Ovary (tissue), 9 donors: Measurements from ENCODE around the gene CCT4. TPM values are rescaled to one million over a fixed set of nuclear protein-coding genes. Genes with fewer than 3 reads are reported as not detected.

Experiments
- DNase-seq, 5 donors: peaks; one replicate each; pipeline ENCODE4 v3.0.0-alpha.2; 2019 to 2020
- H3K27ac ChIP-seq, 2 donors: fragments of 200-600 bp; one replicate each; pipeline versions ENCODE4 v1.5.1 to v1.8.0; 2019 to 2022
- H3K27me3 ChIP-seq: fragments of 200-600 bp; one replicate; pipeline ENCODE4 v1.8.0; 2022
- H3K36me3 ChIP-seq: fragments of 200-600 bp; sonication (generic); one replicate; pipeline ENCODE4 v1.5.1; 2019
- H3K4me1 ChIP-seq: one replicate; pipeline ENCODE4 v1.8.1; 2013; ENCODE audit warnings: mild to moderate bottlenecking, moderate library complexity; ENCODE audit not compliant: insufficient read depth
- H3K4me3 ChIP-seq: fragments of 200-600 bp; sonication (generic); one replicate; pipeline ENCODE4 v1.5.1; 2017
- H3K9me3 ChIP-seq, 2 donors: fragments of 200-600 bp in 1 of 2; sonication (generic) in 1 of 2; one replicate each; pipeline versions ENCODE4 v1.5.1 to v1.8.1; 2013 to 2019; ENCODE audit warnings: mild to moderate bottlenecking in 1 of 2, moderate library complexity in 1 of 2
- EP300 ChIP-seq: sonication (generic); formaldehyde crosslinking; IDR thresholded peaks from one replicate; pipeline ENCODE4 v1.6.1; 2017; ENCODE audit warnings: antibody characterized with exemption
- POLR2A ChIP-seq: fragments of 450-650 bp; IDR thresholded peaks from one replicate; pipeline ENCODE4 v1.6.1; 2017; ENCODE audit warnings: antibody characterized with exemption, mild to moderate bottlenecking, moderate library complexity
- WGBS, 3 donors: extraction: QIAGEN DNeasy Blood & Tissue Kit in 1 of 3; methylation state at CpG; one replicate each; pipeline versions ENCODE4 v1.1.5 to v1.1.7; 2013 to 2017; 5-methylcytosine and 5-hydroxymethylcytosine counted together
- intact Hi-C, 4 donors: fragments of 100-400 bp; cut with DNase I; formaldehyde crosslinking; loops; one replicate each; pipeline versions ENCODE4 v1.11.0 to v1.15.1; 2022 to 2023
- polyA plus RNA-seq, 2 donors: library from polyadenylated mRNA; stranded (reverse); fragments of 200-250 nt in 1 of 2; fragments of 350-450 nt in 1 of 2; fragmentation: Illumina TruSeq in 1 of 2; extraction: RNeasy Lipid Tissue Mini Kit (QIAGEN cat#74804) in 1 of 2; gene quantifications; one replicate each; pipeline ENCODE4 v1.2.3, GENCODE V29; 2013 to 2014
- small RNA-seq: library from RNA; depleted of rRNA; stranded (forward); fragments of <200 nt; gene quantifications from one replicate; pipeline ENCODE3, GENCODE V24; 2016
- total RNA-seq, 7 donors: library from RNA; depleted of rRNA in 2 of 7; stranded (reverse); fragments of >200 nt in 2 of 7; fragmentation: NEBNext Ultra II Directional in 3 of 7; extraction: Animal tissue kit (Norgen Biotek cat#: 25700) in 3 of 7; gene quantifications; one replicate each; pipeline versions ENCODE4 v1.1.0 to v1.2.4, GENCODE V29; 2016 to 2023
- TF ChIP-seq, protein P1 (sequence below), 3 donors: fragments of 450-650 bp in 2 of 3; fragments of 200-600 bp in 1 of 3; IDR thresholded peaks; one replicate each; pipeline versions ENCODE4 v1.5.1 to v1.8.0; 2016 to 2022; ENCODE audit warnings: antibody characterized with exemption in 3 of 3, mild to moderate bottlenecking in 1 of 3
- donor health status: DM: no; HTN: no; CAD: no; lungs with moderate emphysema.
- donor health status: DM: no; HTN: no; CAD: no.
- donor health status: Bipolar disorder and iron deficiency.
- donor health status: DM: yes; HTN: yes; CAD: no.
- donor health status: DM: no; HTN: no; CAD: no.
- donor health status: DM: yes; HTN: yes; CAD: no.

Gene CCT4
- total and polyA plus RNA-seq, 9 donors, result 99.7 to 200 (median 144) TPM

DNA sequence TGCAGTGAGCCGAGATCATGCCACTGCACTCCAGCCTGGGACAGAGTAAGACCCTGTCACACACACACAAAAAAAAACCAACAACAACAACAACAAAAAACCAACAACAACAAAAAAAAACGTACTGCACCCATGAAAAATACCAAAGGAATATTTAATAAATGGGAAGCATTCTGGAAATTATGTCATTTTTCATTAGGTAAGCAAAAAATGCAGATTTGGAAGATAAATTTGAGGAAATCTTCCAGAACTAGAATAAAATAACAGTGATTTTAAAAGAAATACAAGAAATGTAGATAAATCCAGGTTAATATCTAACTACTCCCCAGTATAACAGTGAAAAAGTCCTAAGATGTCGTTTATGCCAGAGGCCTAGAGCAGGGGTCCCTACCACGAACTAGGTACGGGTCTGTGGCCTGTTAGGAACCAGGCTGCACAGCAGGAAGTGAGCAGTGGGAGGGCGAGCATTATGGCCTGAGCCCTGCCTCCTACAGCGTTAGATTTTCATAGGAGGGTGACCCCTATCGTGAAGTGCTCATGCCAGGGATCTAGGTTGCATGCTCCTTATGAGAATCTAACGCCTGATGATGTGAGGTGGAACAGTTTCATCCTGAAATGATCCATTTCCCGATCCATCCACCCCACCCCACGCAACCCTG lies 56.1 kb downstream of the CCT4 start:
- no peak overlapping the region for H3K27ac ChIP-seq
- H3K27me3 ChIP-seq, result no peaks in the 10 kb centered on the region
- WGBS, 3 donors, result 81 to 83% (median 81%) methylated on average over 11 of the region's 11 CpGs
- H3K9me3 ChIP-seq, result no peaks in the 10 kb centered on the region
- H3K4me3 ChIP-seq, result no peak overlapping the region
- intact Hi-C loops, result no loop called here
- TF ChIP-seq POLR2A (no peak), EP300 (no peak)
- TF ChIP-seq, protein P1, sequence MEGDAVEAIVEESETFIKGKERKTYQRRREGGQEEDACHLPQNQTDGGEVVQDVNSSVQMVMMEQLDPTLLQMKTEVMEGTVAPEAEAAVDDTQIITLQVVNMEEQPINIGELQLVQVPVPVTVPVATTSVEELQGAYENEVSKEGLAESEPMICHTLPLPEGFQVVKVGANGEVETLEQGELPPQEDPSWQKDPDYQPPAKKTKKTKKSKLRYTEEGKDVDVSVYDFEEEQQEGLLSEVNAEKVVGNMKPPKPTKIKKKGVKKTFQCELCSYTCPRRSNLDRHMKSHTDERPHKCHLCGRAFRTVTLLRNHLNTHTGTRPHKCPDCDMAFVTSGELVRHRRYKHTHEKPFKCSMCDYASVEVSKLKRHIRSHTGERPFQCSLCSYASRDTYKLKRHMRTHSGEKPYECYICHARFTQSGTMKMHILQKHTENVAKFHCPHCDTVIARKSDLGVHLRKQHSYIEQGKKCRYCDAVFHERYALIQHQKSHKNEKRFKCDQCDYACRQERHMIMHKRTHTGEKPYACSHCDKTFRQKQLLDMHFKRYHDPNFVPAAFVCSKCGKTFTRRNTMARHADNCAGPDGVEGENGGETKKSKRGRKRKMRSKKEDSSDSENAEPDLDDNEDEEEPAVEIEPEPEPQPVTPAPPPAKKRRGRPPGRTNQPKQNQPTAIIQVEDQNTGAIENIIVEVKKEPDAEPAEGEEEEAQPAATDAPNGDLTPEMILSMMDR (IDR thresholded peaks at IDR 0.05), result no peak
- no peak for DNase-seq
- H3K4me1 ChIP-seq, result no peaks in the 10 kb centered on the region
- H3K36me3 ChIP-seq, result no peaks in the 10 kb centered on the region

DNA sequence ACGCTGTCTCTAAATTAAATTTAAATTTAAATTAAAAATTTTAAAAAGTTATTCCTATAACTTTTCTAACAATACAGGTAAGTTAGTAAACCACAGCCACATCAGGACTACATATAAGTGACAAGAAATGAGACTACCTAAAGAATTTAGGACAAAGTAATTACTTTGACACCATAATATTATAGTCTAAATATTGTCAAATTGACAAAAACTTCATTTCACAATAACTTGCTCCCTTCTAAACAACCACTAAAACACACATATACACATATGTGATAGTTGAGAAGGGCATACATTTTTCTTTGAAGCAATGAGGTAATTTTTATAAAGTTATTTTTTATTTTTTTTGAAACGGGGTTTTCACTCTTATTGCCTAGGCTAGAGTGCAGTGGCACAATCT lies 66.2 kb downstream of the CCT4 start:
- H3K27me3 ChIP-seq, result no peaks in the 10 kb centered on the region
- 87 to 95% (median 92%) methylated on average over 2 of the region's 2 CpGs for WGBS, 3 donors
- no peak overlapping the region for H3K27ac ChIP-seq
- H3K36me3 ChIP-seq, result no peaks in the 10 kb centered on the region
- DNase-seq, result no peak
- intact Hi-C loops, result no loop called here
- TF ChIP-seq EP300 (no peak), POLR2A (no peak)
- TF ChIP-seq, protein P1 (IDR thresholded peaks at IDR 0.05), result no peak
- no peaks in the 10 kb centered on the region for H3K9me3 ChIP-seq
- H3K4me1 ChIP-seq, result no peaks in the 10 kb centered on the region
- no peak overlapping the region for H3K4me3 ChIP-seq

Small RNA genes lying within 50 kb of the gene (small RNA-seq; reads per million reads assigned to genes)
- not detected for gene RF00019

Other genes with a start within 250 kb of the CCT4 start
- 1 to 10 TPM; 4.9 to 9.4 (median 7.2) TPM for gene FAM161A, start 34.6 kb downstream of the CCT4 start, total RNA-seq
- 1 to 10 TPM; 5.6 to 6.1 TPM for gene FAM161A, start 34.6 kb downstream of the CCT4 start, polyA plus RNA-seq
- gene COMMD1, start 17.0 kb upstream of the CCT4 start, total RNA-seq, result 10 to 100 TPM; 25.4 to 48.8 (median 30.3) TPM
- gene COMMD1, start 17.0 kb upstream of the CCT4 start, polyA plus RNA-seq, result 10 to 100 TPM; 33.3 to 44.9 TPM